Smooth muscle cell of the brain vasculature (primary cell): ENCODE data around the gene PEF1.

Experiments used
- DNase-seq: peaks from one replicate; pipeline ENCODE4 v3.0.0-alpha.2; 2012; ENCODE audit warnings: low read depth, low spot score

Gene PEF1

DNA sequence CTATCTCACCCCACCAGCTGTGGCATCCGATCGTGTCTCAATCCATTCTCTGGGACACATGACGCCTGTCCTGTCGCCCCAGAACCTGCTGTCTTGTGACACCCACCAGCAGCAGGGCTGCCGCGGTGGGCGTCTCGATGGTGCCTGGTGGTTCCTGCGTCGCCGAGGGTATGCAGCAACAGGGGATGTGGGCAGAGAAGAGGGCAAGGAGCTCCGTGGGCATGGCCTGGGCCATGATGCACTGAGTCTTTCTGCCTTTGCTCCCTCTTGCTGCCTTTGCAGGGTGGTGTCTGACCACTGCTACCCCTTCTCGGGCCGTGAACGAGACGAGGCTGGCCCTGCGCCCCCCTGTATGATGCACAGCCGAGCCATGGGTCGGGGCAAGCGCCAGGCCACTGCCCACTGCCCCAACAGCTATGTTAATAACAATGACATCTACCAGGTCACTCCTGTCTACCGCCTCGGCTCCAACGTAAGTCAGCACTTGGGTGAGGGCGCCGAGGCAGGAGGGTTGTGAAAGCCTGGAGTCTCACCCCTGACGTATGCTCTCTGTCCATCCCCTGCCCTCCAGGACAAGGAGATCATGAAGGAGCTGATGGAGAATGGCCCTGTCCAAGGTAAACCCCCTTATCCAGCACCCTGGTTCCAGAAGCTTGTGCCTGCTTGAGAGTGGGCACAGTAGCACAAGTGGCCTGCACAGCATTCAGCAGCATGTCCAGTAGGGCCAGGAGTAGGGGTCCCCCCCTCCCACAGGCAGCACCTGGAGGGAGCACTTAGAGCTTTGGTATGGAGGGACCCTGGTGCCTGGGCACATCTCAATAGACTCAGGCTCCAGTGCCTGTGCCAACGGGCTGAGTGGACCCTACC lies 59.6 kb downstream of the PEF1 start:
- DNase-seq = no peak

DNA sequence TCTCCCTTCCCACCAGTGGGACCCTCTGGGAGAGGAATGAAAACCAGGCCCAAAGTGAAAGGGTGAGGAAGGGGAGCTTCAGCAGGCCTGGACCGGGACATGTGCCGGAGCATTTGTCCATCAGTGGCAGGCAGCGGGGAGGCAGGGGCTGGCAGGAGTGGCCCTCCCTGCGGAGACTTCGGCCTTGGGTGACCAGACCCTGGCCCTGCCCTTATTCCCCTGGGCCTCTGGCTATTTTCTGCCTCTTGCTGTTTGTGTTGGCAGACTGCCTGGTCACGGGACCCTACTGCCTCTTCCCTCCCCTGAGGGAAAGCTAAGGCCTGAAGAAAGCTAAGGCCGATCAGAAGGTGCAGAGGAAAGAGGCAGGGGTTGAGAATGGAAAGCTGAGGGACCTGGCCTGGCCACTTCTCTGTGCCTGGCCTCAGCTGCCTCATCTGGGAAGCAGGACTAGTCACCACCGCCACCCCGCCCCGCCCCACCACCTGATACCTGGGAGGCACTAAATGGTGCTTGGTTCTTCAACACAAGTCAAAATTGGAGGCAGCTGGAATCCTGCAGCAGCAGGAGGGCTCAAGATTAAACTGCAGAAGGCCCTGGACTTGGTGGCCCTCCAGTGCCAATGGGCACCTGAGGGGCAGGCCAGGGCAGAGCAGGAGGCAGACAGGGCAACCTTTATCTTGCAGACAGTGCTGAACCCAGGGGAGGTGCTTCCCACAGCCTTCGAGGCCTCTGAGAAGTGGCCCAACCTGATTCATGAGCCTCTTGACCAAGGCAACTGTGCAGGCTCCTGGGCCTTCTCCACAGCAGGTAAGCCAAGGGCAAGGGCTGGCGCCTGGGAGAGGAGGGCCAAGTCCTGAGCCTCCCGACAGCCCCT lies 60.4 kb downstream of the PEF1 start:
- DNase-seq = no peak

GRCh38 chr1:31583082-31583994 lies 61.3 kb downstream of the PEF1 start:
- DNase-seq = no peak

DNA sequence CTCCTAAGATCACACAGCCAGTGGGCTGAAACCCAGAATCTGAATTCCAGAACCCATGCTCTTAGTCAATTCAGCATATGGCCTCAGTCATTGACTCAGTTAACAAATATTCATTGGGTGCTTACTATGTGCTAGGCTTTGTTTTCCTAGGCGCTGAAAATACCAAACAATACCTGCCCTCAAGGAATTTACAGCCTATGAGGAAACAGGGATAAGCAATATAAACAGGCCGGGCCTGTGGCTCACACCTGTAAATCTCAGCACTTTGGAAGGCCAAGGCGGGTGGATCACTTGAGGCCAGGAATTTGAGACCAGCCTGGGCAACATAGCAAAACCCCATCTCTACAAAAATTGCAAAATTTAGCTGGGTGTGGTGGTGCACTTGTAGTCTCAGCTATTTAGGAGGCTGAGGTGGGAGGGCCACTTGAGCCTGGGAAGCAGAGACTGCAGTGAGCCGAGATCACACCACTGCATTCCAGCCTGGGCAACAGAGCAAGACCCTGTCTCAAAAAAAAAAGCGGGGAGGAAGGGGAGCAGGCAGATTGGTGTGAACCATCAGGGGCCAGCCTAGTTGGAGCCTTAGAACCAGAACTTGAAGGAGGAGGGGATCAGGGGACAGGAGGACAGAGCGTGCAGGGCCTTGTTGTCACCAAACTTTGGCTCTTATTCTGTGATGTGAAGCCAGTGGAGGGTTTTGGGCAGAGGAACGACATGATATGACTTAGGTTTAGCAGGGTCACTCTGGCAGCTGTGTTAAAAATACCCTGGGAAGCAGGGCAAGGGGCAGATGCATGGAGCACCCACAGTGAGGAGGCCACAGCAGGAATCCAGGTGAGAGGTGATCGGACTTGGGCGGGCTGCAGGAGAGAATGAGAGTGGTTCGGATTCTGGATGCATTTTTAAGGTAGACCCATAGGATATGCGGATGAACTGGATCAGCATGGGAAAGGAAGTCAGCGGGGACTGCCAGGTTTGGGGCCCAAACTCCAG lies 62.6 kb downstream of the PEF1 start:
- DNase-seq = no peak

DNA sequence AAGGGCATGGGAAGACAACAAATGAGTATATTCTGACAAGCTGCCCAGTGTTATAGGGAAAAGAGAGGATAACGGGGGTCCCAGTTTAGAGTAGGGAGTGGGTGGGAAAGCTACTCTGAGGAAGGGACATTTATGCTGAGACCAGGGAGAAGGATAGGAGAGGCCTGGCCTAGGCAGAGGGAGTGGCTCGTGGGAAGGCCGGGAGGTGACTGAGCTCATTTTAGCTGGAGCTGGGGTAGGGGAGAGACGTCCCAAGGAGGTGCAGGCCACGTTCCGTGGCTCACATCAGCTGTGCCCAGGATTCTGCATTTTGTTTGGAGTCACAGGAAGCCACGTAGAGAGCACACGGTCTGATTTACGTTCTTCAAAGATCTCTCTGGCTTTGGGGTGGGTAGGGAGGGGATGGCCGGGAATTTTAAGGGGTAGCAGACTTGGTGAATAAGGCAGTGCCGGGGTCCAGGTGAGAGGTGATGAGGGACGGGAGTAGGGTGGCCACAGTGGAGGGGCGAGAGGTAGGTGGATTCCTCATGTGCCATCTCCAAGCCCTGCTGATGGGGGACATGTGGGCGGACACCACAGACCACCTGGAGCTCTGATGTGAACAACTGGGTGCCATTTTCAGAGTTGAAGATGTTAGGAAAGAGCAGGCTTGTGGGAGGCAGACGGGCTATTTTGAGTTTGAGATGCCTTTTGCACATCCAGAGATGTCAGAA lies 63.6 kb downstream of the PEF1 start:
- no peak for DNase-seq

- DNase-seq = no peak
Measured at GRCh38 chr1:31580513-31580870, 64.2 kb downstream of the PEF1 start.
